HepG2 (cell line): ENCODE measurements around the gene CDH1. TPM values are rescaled to one million over a fixed set of nuclear protein-coding genes. Genes with fewer than 3 reads are reported as not detected.

ENCODE experiments used
- ARID5B ChIP-seq: IDR thresholded peaks from 2 replicates; pipeline ENCODE4 v1.4.0; 2020; ENCODE audit warnings: mild to moderate bottlenecking, missing genetic modification reagents
- ARNT2 ChIP-seq: sonication (generic); formaldehyde crosslinking; IDR thresholded peaks from 2 replicates; pipeline ENCODE4 v1.8.0; 2022; ENCODE audit warnings: mild to moderate bottlenecking, low read depth, missing genetic modification reagents, moderate library complexity
- CEBPG ChIP-seq: IDR thresholded peaks from 2 replicates; pipeline ENCODE4 v1.6.1; 2016
- PATZ1 ChIP-seq: sonication (generic); formaldehyde crosslinking; IDR thresholded peaks from 2 replicates; pipeline ENCODE4 v1.4.0; 2020; ENCODE audit warnings: missing genetic modification reagents
- RFX1 ChIP-seq: fragments of 450-650 bp; IDR thresholded peaks from 2 replicates; pipeline ENCODE4 v1.6.1; 2017
- SKIL ChIP-seq: sonication (generic); formaldehyde crosslinking; IDR thresholded peaks from 2 replicates; pipeline ENCODE4 v1.8.0; 2022; ENCODE audit warnings: missing genetic modification reagents, mild to moderate bottlenecking, moderate library complexity, borderline replicate concordance
- TCF7 ChIP-seq: sonication (generic); IDR thresholded peaks from 2 replicates; pipeline ENCODE4 v1.6.1; 2016; ENCODE audit warnings: antibody characterized with exemption, low read depth
- ZNF205 ChIP-seq: IDR thresholded peaks from 2 replicates; pipeline ENCODE4 v1.6.1; 2018; ENCODE audit warnings: missing biosample characterization, missing genetic modification reagents
- ZNF225 ChIP-seq: sonication (generic); formaldehyde crosslinking; IDR thresholded peaks from 2 replicates; pipeline ENCODE4 v1.4.0; 2020; ENCODE audit warnings: mild to moderate bottlenecking, missing genetic modification reagents
- ZNF460 ChIP-seq: sonication (generic); formaldehyde crosslinking; IDR thresholded peaks from 2 replicates; pipeline ENCODE4 v1.5.1; 2020; ENCODE audit warnings: missing genetic modification reagents, mild to moderate bottlenecking, borderline replicate concordance
- ZNF614 ChIP-seq: IDR thresholded peaks from 2 replicates; pipeline ENCODE4 v1.6.1; 2018; ENCODE audit warnings: missing biosample characterization, missing genetic modification reagents, inconsistent platforms, borderline replicate concordance
- ZNF644 ChIP-seq: IDR thresholded peaks from 2 replicates; pipeline ENCODE4 v1.6.1; 2016; ENCODE audit warnings: low read depth
- ZNF670 ChIP-seq: sonication (generic); formaldehyde crosslinking; IDR thresholded peaks from 2 replicates; pipeline ENCODE4 v1.8.0; 2022; ENCODE audit warnings: mild to moderate bottlenecking, missing genetic modification reagents, borderline replicate concordance
- ZNF766 ChIP-seq: sonication (generic); formaldehyde crosslinking; IDR thresholded peaks from 2 replicates; pipeline ENCODE4 v1.5.0; 2020; ENCODE audit warnings: missing genetic modification reagents, borderline replicate concordance
- ZNF768 ChIP-seq: sonication (generic); formaldehyde crosslinking; IDR thresholded peaks from 2 replicates; pipeline ENCODE4 v1.4.0; 2020; ENCODE audit warnings: missing genetic modification reagents
- polyA plus RNA-seq, 8 experiments: library from polyadenylated mRNA; depleted of rRNA in 3 of 8; stranded (reverse) in 7 of 8; unstranded in 1 of 8; fragments of >200 nt; fragmentation: Illumina TruSeq in 4 of 8; extraction: Trizol in 4 of 8; gene quantifications; 2 replicates each; pipeline versions ENCODE4 v1.2.1 to v1.2.3, GENCODE V29; 2011 to 2016; ENCODE audit warnings: low read depth in 4 of 8, missing spikeins in 1 of 8, mixed read lengths in 1 of 8; ENCODE audit not compliant: insufficient read depth in 1 of 8
- total RNA-seq, 5 experiments: library from RNA; depleted of rRNA; stranded (reverse); fragments of >200 nt; fragmentation: Illumina TruSeq; extraction: Trizol; gene quantifications; 2 replicates each; pipeline ENCODE4 v1.2.3, GENCODE V29; 2016; ENCODE audit warnings: low read depth in 1 of 5
- TF ChIP-seq, protein P1 (sequence below): sonication (generic); IDR thresholded peaks from 2 replicates; pipeline ENCODE4 v1.6.1; 2016; ENCODE audit warnings: low read depth, borderline replicate concordance
- TF ChIP-seq, protein P2 (sequence below): sonication (generic); formaldehyde crosslinking; IDR thresholded peaks from 2 replicates; pipeline ENCODE4 v1.4.0; 2020; ENCODE audit warnings: missing genetic modification reagents

Gene CDH1
- total and polyA plus RNA-seq, 2 of the 13 experiments (the other 11 are each of a cell fraction or from before 2014, with no cell fraction given), result 0.95 to 9.8 TPM

- TF ChIP-seq ZNF644, result peak; percentile 93
- peak; percentile 86; the same call in 1 of the 2 replicates for TF ChIP-seq ZNF460 (CRISPR knock-in tag)
- peak; percentile 94 for TF ChIP-seq CEBPG (CRISPR knock-in tag)
- TF ChIP-seq ARNT2 (CRISPR knock-in tag), result peak; percentile 63; the same call in 1 of the 2 replicates
- peak; percentile 96 for TF ChIP-seq ZNF614 (CRISPR knock-in tag)
- TF ChIP-seq, protein P1, sequence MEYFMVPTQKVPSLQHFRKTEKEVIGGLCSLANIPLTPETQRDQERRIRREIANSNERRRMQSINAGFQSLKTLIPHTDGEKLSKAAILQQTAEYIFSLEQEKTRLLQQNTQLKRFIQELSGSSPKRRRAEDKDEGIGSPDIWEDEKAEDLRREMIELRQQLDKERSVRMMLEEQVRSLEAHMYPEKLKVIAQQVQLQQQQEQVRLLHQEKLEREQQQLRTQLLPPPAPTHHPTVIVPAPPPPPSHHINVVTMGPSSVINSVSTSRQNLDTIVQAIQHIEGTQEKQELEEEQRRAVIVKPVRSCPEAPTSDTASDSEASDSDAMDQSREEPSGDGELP, result peak; percentile 78; the same call in 1 of the 2 replicates
- TF ChIP-seq RFX1, result no peak
- TF ChIP-seq, protein P2, sequence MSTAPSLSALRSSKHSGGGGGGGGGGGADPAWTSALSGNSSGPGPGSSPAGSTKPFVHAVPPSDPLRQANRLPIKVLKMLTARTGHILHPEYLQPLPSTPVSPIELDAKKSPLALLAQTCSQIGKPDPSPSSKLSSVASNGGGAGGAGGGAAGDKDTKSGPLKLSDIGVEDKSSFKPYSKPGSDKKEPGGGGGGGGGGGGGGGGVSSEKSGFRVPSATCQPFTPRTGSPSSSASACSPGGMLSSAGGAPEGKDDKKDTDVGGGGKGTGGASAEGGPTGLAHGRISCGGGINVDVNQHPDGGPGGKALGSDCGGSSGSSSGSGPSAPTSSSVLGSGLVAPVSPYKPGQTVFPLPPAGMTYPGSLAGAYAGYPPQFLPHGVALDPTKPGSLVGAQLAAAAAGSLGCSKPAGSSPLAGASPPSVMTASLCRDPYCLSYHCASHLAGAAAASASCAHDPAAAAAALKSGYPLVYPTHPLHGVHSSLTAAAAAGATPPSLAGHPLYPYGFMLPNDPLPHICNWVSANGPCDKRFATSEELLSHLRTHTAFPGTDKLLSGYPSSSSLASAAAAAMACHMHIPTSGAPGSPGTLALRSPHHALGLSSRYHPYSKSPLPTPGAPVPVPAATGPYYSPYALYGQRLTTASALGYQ (CRISPR knock-in tag), result peak; percentile 89; the same call in 1 of the 2 replicates
- peak; percentile 63 for TF ChIP-seq ZNF670 (CRISPR knock-in tag)
- peak; percentile 61; the same call in 1 of the 2 replicates for TF ChIP-seq ZNF225
- TF ChIP-seq TCF7, result peak; percentile 63
- TF ChIP-seq ZNF205 (CRISPR knock-in tag), result peak; percentile 76
- TF ChIP-seq ZNF768, result no peak
- peak; percentile 91 for TF ChIP-seq SKIL (CRISPR knock-in tag)
- TF ChIP-seq ZNF766 (CRISPR knock-in tag), result peak; percentile 50; the same call in 1 of the 2 replicates
- peak; percentile 80 for TF ChIP-seq PATZ1
- peak; percentile 96 for TF ChIP-seq ARID5B (CRISPR knock-in tag)
Measured at GRCh38 chr16:68744744-68745280, 7.7 kb downstream of the CDH1 start (continued).
